HepG2 (cell line): ENCODE results near the gene FAM171A2. TPM values are rescaled to one million over a fixed set of nuclear protein-coding genes. Genes with fewer than 3 reads are reported as not detected.

Experiments used
- ATAC-seq: fragments of 200-7000 bp; cut with Tn5 transposase; 3 replicates; pipeline ENCODE4 v1.9.1; 2020; ENCODE audit warnings: mild to moderate bottlenecking, moderate library complexity
- BruUV-seq: library from RNA; stranded (reverse); fragments of 400-500 nt; replicated peaks from 2 replicates; lab custom pipeline; 2021; lab: Mats Ljungman, UMichigan
- CTCF ChIA-PET: fragments of 300-600 bp; formaldehyde crosslinking; extraction: SDS; loops from one replicate; lab custom pipeline; 2021; ENCODE audit warnings: low total read pairs, inconsistent platforms, low intra/inter-chr PET ratio; lab: Yijun Ruan, JAX
- POLR2A ChIA-PET: fragments of 350-600 bp; sonication (Branson Sonifier 250); formaldehyde crosslinking; loops from one replicate; lab custom pipeline; 2020; ENCODE audit warnings: antibody characterized with exemption, inconsistent platforms; lab: Yijun Ruan, JAX
- DNase-seq: peaks from one replicate; pipeline ENCODE4 v3.0.0-alpha.2; 2015; ENCODE audit warnings: low spot score
- FAIRE-seq: peaks from 3 replicates; lab custom pipeline; 2011; peaks lifted over from hg19 to GRCh38; lab: Jason Lieb, UNC
- H2AFZ ChIP-seq: one replicate; pipeline ENCODE4 v1.6.1; 2011; ENCODE audit warnings: low read length, inconsistent platforms
- H3K27ac ChIP-seq: fragments of 300-600 bp; 3 replicates; pipeline ENCODE4 v1.8.0; 2011; ENCODE audit warnings: mixed run types, mild to moderate bottlenecking, mixed read lengths, low read length, inconsistent platforms; ENCODE audit not compliant: insufficient read depth; ENCODE audit errors: extremely low read length
- H3K27me3 ChIP-seq, 2 experiments: fragments of 200-600 bp in 1 of 2; 2 replicates in 1 of 2; 3 replicates in 1 of 2; pipeline versions ENCODE4 v1.6.0 to v1.8.0; 2011; ENCODE audit warnings: low read length in 2 of 2, mild to moderate bottlenecking in 2 of 2, moderate library complexity in 2 of 2, inconsistent platforms in 1 of 2; ENCODE audit not compliant: insufficient read depth in 2 of 2, control insufficient read depth in 1 of 2
- H3K36me3 ChIP-seq, 2 experiments: fragments of 200-600 bp in 1 of 2; replicated peaks in 1 of 2; 2 replicates in 1 of 2; 3 replicates in 1 of 2; pipeline versions ENCODE4 v1.5.1 to v1.8.0; 2011; ENCODE audit warnings: low read length in 2 of 2, inconsistent platforms in 1 of 2; ENCODE audit not compliant: insufficient read depth in 2 of 2, control insufficient read depth in 1 of 2
- H3K4me1 ChIP-seq: 2 replicates; pipeline ENCODE4 v1.5.1; 2012; ENCODE audit warnings: low read length, inconsistent platforms; ENCODE audit not compliant: insufficient read depth
- H3K4me2 ChIP-seq: 2 replicates; pipeline ENCODE4 v1.6.0; 2011; ENCODE audit warnings: low read depth, low read length, inconsistent platforms
- H3K4me3 ChIP-seq, 3 experiments: fragments of 200-600 bp in 1 of 3; sonication (generic), shearing (Covaris generic) in 1 of 3; replicated peaks in 1 of 3; 2 replicates each; pipeline ENCODE4 v1.5.1; 2011 to 2016; ENCODE audit warnings: low read length in 3 of 3, inconsistent platforms in 2 of 3, low read depth in 2 of 3, mild to moderate bottlenecking in 2 of 3, control low read depth in 1 of 3, mixed read lengths in 1 of 3; ENCODE audit not compliant: insufficient read depth in 1 of 3
- H3K79me2 ChIP-seq: one replicate; pipeline ENCODE4 v1.6.1; 2011; ENCODE audit warnings: low read length, inconsistent platforms; ENCODE audit not compliant: insufficient read depth
- H3K9ac ChIP-seq: 2 replicates; pipeline ENCODE4 v1.6.0; 2011; ENCODE audit warnings: mild to moderate bottlenecking, low read depth, low read length, inconsistent platforms; ENCODE audit not compliant: insufficient read depth
- H3K9me3 ChIP-seq: 2 replicates; pipeline ENCODE4 v1.5.1; 2012; ENCODE audit warnings: mild to moderate bottlenecking, low read length
- H4K20me1 ChIP-seq: 2 replicates; pipeline ENCODE4 v1.6.0; 2011; ENCODE audit warnings: inconsistent platforms, mild to moderate bottlenecking, low read length, moderate library complexity; ENCODE audit not compliant: insufficient read depth
- DNMT3B ChIP-seq: conservative IDR thresholded peaks from 2 replicates; pipeline ENCODE4 v1.6.1; 2016; ENCODE audit warnings: missing biosample characterization, control low read depth
- HNF4A ChIP-seq: sonication (generic); formaldehyde crosslinking; IDR thresholded peaks from 2 replicates; pipeline ENCODE4 v1.4.0; 2020; ENCODE audit warnings: missing genetic modification reagents
- HNF4G ChIP-seq, 2 experiments: sonication (generic) in 1 of 2; formaldehyde crosslinking in 1 of 2; IDR thresholded peaks; 2 replicates each; pipeline versions ENCODE4 v1.4.0 to v1.6.1; 2011 to 2020; ENCODE audit warnings: borderline replicate concordance in 2 of 2, low read depth in 2 of 2, mild to moderate bottlenecking in 2 of 2, low read length in 1 of 2, missing genetic modification reagents in 1 of 2, moderate library complexity in 1 of 2
- SAP130 ChIP-seq: IDR thresholded peaks from 2 replicates; pipeline ENCODE4 v1.6.1; 2016; ENCODE audit warnings: low read depth
- SMC3 ChIP-seq: IDR thresholded peaks from 2 replicates; pipeline ENCODE4 v1.6.1; 2011; ENCODE audit warnings: low read length, improper control_type of control experiment
- TOPORS ChIP-seq: sonication (generic); formaldehyde crosslinking; IDR thresholded peaks from 2 replicates; pipeline ENCODE4 v1.8.0; 2023; ENCODE audit warnings: mild to moderate bottlenecking, missing genetic modification reagents
- ZMYM3 ChIP-seq: sonication (generic); formaldehyde crosslinking; IDR thresholded peaks from 2 replicates; pipeline ENCODE4 v1.5.1; 2020; ENCODE audit warnings: mild to moderate bottlenecking, missing genetic modification reagents
- ZNF484 ChIP-seq: sonication (generic); formaldehyde crosslinking; IDR thresholded peaks from 2 replicates; pipeline ENCODE4 v1.5.1; 2020; ENCODE audit warnings: mild to moderate bottlenecking, low read depth, missing genetic modification reagents, borderline replicate concordance
- ZNF644 ChIP-seq: IDR thresholded peaks from 2 replicates; pipeline ENCODE4 v1.6.1; 2016; ENCODE audit warnings: low read depth
- ZNF773 ChIP-seq: sonication (generic); formaldehyde crosslinking; IDR thresholded peaks from 2 replicates; pipeline ENCODE4 v1.4.0; 2020; ENCODE audit warnings: missing genetic modification reagents, borderline replicate concordance
- ZSCAN20 ChIP-seq: sonication (generic); formaldehyde crosslinking; IDR thresholded peaks from 2 replicates; pipeline ENCODE4 v1.4.0; 2020; ENCODE audit warnings: missing genetic modification reagents, mild to moderate bottlenecking, borderline replicate concordance
- WGBS: methylation state at CpG from one replicate; pipeline ENCODE4 v1.1.6; 2017; ENCODE audit warnings: low lambda C conversion rate; 5-methylcytosine and 5-hydroxymethylcytosine counted together
- in situ Hi-C: cut with HindIII; loops from 2 replicates; pipeline ENCODE4 v1.10.0; 2017; ENCODE audit warnings: low pct_unique_long_range_greater_than_20kb; ENCODE audit not compliant: extremely low pct_ligation_motif_present
- intact Hi-C: fragments of 100-400 bp; cut with micrococcal nuclease; formaldehyde crosslinking; loops from one replicate; pipeline ENCODE4 v1.10.0; 2022; ENCODE audit not compliant: unreplicated experiment
- polyA plus RNA-seq, 8 experiments: library from polyadenylated mRNA; depleted of rRNA in 3 of 8; stranded (reverse) in 7 of 8; unstranded in 1 of 8; fragments of >200 nt; fragmentation: Illumina TruSeq in 4 of 8; extraction: Trizol in 4 of 8; gene quantifications; 2 replicates each; pipeline versions ENCODE4 v1.2.1 to v1.2.3, GENCODE V29; 2011 to 2016; ENCODE audit warnings: low read depth in 4 of 8, missing spikeins in 1 of 8, mixed read lengths in 1 of 8; ENCODE audit not compliant: insufficient read depth in 1 of 8
- total RNA-seq, 5 experiments: library from RNA; depleted of rRNA; stranded (reverse); fragments of >200 nt; fragmentation: Illumina TruSeq; extraction: Trizol; gene quantifications; 2 replicates each; pipeline ENCODE4 v1.2.3, GENCODE V29; 2016; ENCODE audit warnings: low read depth in 1 of 5
- TF ChIP-seq, protein P1 (sequence below): sonication (generic); formaldehyde crosslinking; IDR thresholded peaks from 2 replicates; pipeline ENCODE4 v1.8.1; 2023; ENCODE audit warnings: mild to moderate bottlenecking, inconsistent platforms, moderate library complexity, missing genetic modification reagents, borderline replicate concordance
- TF ChIP-seq, protein P2 (sequence below): sonication (generic); formaldehyde crosslinking; IDR thresholded peaks from 2 replicates; pipeline ENCODE4 v1.5.0; 2020; ENCODE audit warnings: mild to moderate bottlenecking, missing genetic modification reagents, moderate library complexity
- TF ChIP-seq, protein P3 (sequence below): IDR thresholded peaks from 2 replicates; pipeline ENCODE4 v1.6.1; 2012; ENCODE audit warnings: inconsistent platforms

The FAM171A2 gene
- total and polyA plus RNA-seq, 2 of the 13 experiments (the other 11 are each of a cell fraction or from before 2014, with no cell fraction given): 1.8 to 3.6 TPM

DNA sequence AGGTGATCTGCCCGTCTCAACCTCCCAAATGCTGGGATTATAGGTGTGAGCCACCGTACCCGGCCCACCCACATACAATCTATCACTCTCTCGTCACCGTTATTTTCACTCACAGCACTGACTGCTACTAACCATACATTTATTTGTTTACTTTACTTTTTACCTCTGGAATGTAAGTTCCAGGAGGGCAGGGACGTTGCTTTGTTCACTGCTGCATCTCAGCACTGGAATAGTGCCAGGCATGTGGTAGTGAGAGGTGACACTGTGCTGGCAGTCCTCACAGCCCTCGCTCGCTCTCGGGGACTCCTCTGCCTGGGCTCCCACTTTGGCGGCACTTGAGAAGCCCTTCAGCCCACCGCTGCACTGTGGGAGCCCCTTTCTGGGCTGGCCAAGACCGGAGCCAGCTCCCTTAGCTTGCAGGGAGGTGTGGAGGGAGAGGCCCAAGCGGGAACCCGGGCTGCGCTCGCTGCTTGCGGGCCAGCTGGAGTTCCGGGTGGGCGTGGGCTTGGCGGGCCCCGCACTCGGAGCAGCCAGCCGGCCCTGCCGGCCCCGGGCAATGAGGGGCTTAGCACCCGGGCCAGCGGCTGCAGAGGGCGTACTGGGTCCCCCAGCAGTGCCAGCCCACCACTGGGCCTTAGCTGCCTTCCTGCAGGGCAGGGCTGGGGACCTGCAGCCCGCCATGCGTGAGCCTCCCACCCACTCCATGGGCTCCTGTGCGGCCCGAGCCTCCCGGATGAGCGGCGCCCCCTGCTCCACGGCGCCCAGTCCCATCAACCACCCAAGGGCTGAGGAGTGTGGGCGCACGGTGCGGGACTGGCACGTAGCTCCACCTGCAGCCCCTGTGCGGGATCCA lies 5.0 kb upstream of the FAM171A2 start (continued):
- TF ChIP-seq, protein P1, sequence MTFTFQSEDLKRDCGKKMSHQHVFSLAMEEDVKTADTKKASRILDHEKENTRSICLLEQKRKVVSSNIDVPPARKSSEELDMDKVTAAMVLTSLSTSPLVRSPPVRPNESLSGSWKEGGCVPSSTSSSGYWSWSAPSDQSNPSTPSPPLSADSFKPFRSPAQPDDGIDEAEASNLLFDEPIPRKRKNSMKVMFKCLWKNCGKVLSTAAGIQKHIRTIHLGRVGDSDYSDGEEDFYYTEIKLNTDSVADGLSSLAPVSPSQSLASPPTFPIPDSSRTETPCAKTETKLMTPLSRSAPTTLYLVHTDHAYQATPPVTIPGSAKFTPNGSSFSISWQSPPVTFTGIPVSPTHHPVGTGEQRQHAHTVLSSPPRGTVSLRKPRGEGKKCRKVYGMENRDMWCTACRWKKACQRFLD: 0 out of 2 replicates have a peak, but pooled peaks have one; percentile 10
- TF ChIP-seq, protein P2, sequence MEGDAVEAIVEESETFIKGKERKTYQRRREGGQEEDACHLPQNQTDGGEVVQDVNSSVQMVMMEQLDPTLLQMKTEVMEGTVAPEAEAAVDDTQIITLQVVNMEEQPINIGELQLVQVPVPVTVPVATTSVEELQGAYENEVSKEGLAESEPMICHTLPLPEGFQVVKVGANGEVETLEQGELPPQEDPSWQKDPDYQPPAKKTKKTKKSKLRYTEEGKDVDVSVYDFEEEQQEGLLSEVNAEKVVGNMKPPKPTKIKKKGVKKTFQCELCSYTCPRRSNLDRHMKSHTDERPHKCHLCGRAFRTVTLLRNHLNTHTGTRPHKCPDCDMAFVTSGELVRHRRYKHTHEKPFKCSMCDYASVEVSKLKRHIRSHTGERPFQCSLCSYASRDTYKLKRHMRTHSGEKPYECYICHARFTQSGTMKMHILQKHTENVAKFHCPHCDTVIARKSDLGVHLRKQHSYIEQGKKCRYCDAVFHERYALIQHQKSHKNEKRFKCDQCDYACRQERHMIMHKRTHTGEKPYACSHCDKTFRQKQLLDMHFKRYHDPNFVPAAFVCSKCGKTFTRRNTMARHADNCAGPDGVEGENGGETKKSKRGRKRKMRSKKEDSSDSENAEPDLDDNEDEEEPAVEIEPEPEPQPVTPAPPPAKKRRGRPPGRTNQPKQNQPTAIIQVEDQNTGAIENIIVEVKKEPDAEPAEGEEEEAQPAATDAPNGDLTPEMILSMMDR (CRISPR knock-in tag): 0 out of 2 replicates have a peak, but pooled peaks have one; percentile 10
- TF ChIP-seq, all 625 proteins: peak for 27; not testable (repeated sequence) for 598

DNA sequence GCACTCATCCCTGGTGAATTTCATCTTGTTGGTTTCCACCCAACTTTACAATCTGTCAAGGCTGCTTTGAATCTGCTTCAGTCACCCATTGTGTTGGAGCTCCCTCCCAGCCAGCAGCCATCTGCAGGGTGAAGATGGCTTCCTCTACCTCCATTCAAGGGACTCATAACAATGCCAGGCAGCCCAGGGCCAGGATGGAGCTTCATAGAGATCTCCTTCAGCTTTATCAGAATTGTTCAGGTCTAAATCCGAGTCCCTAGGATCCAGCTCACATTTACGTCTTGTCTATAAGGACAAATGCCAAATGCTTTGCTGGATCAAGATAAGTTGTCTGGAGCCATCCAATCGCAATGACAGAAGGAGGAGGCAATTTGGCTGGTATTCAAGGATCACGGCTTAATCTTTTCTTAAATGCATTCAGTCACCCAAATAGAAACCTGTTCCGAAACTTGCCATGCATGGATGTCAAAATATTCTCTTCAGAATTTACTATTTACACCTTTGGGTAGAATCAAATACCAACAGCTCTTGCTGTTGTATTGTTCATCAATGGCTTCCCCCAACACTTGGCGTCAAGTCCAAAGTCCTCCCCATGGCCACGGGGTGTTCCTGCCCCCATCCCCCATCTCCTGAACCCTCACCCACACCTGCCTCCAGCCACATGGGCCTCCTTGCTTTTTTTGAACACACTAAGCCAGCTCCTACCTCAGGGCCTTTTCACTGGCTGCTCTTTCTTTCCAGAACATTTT lies 3.8 kb upstream of the FAM171A2 start:
- H3K27ac ChIP-seq: no peak overlapping the region
- H3K79me2 ChIP-seq: no peaks in the 10 kb centered on the region
- WGBS: 35% methylated on average over 7 of the region's 7 CpGs
- no peak overlapping the region for H3K4me3 ChIP-seq
- FAIRE-seq (no peak), DNase-seq (no peak), ATAC-seq (no peak)
- no peak overlapping the region for H3K4me2 ChIP-seq
- H3K9me3 ChIP-seq: no peaks in the 10 kb centered on the region
- no peaks in the 10 kb centered on the region for H4K20me1 ChIP-seq
- peaks cover 1 to 9% of the 10 kb centered on the region in 2 experiments; a peak in 3 of 5 replicates for H3K27me3 ChIP-seq
- CTCF ChIA-PET: no interaction called here
- H3K9ac ChIP-seq: no peak overlapping the region
- no peak overlapping the region for H2AFZ ChIP-seq
- intact Hi-C loops (no loop called here), in situ Hi-C loops (no loop called here)
- no peaks in the 10 kb centered on the region for H3K36me3 ChIP-seq
- H3K4me1 ChIP-seq: peaks cover 73% of the 10 kb centered on the region
- no TSS peak for BruUV-seq
- POLR2A ChIA-PET: no interaction called here
- TF ChIP-seq ZNF644: 0 out of 2 replicates have a peak, but pooled peaks have one; percentile 45
- peak; percentile 49; the same call in 1 of the 2 replicates for TF ChIP-seq ZMYM3 (CRISPR knock-in tag)
- TF ChIP-seq HNF4G (IDR thresholded peaks at IDR 0.05; ENCODE audit: borderline replicate concordance, low read depth, low read length): 0 out of 2 replicates have a peak, but pooled peaks have one; percentile 15
- no peak for TF ChIP-seq HNF4G (CRISPR knock-in tag; IDR thresholded peaks at IDR 0.05; ENCODE audit: borderline replicate concordance, low read depth)
- peak; percentile 41; the same call in 1 of the 2 replicates for TF ChIP-seq HNF4A (CRISPR knock-in tag)
- TF ChIP-seq SMC3: no peak
- no peak for TF ChIP-seq ZNF484 (CRISPR knock-in tag)
- TF ChIP-seq DNMT3B (CRISPR knock-in tag): no peak
- no peak for TF ChIP-seq ZNF773 (CRISPR knock-in tag)
- TF ChIP-seq ZSCAN20: no peak
- no peak for TF ChIP-seq TOPORS (CRISPR knock-in tag)
- 0 out of 2 replicates have a peak, but pooled peaks have one; percentile 15 for TF ChIP-seq SAP130 (CRISPR knock-in tag)
- TF ChIP-seq, protein P3, sequence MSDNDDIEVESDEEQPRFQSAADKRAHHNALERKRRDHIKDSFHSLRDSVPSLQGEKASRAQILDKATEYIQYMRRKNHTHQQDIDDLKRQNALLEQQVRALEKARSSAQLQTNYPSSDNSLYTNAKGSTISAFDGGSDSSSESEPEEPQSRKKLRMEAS: 0 out of 2 replicates have a peak, but pooled peaks have one; percentile 21
